Neural cell (in vitro differentiated cells): ENCODE data around the gene SASH3. TPM values are rescaled to one million over a fixed set of nuclear protein-coding genes. Genes with fewer than 3 reads are reported as not detected.

Source experiments
- H2AFZ ChIP-seq: fragments of 200-600, 300-800 bp; sonication (generic), shearing (Covaris generic); 2 replicates; pipeline ENCODE4 v1.6.0; 2014; ENCODE audit warnings: low read depth, mild to moderate bottlenecking, antibody characterized with exemption, low read length, moderate library complexity
- H3F3A ChIP-seq: fragments of 200-600 bp; shearing (Covaris generic); 2 replicates; pipeline ENCODE4 v1.6.1; 2016; ENCODE audit warnings: mild to moderate bottlenecking, moderate library complexity, mixed read lengths, antibody characterized with exemption, low read length; ENCODE audit not compliant: insufficient read depth, poor library complexity, severe bottlenecking
- H3K27ac ChIP-seq: fragments of 200-600, 300-800 bp; sonication (generic), shearing (Covaris generic); 2 replicates; pipeline ENCODE4 v1.5.1; 2014; ENCODE audit warnings: mild to moderate bottlenecking, low read length, moderate library complexity
- H3K27me3 ChIP-seq: fragments of 300-800, 200-600 bp; sonication (generic), shearing (Covaris generic); 2 replicates; pipeline ENCODE4 v1.6.0; 2014; ENCODE audit warnings: mild to moderate bottlenecking, low read depth, low read length, moderate library complexity; ENCODE audit not compliant: insufficient read depth
- H3K36me3 ChIP-seq: fragments of 300-800, 200-600 bp; sonication (generic), shearing (Covaris generic); 2 replicates; pipeline ENCODE4 v1.5.1; 2014; ENCODE audit warnings: mild to moderate bottlenecking, antibody characterized with exemption, low read length, moderate library complexity; ENCODE audit not compliant: insufficient read depth
- H3K4me2 ChIP-seq: fragments of 300-800, 200-600 bp; sonication (generic), shearing (Covaris generic); 2 replicates; pipeline ENCODE4 v1.6.0; 2014; ENCODE audit warnings: mild to moderate bottlenecking, low read length
- H3K4me3 ChIP-seq: fragments of 300-800, 200-600 bp; sonication (generic), shearing (Covaris generic); 2 replicates; pipeline ENCODE4 v1.5.1; 2014; ENCODE audit warnings: mild to moderate bottlenecking, low read length, moderate library complexity
- H3K79me2 ChIP-seq: fragments of 200-600 bp; shearing (Covaris generic); replicated peaks from 2 replicates; pipeline ENCODE4 v1.6.0; 2014; ENCODE audit warnings: mild to moderate bottlenecking, low read length, moderate library complexity; ENCODE audit not compliant: insufficient read depth
- H3K9ac ChIP-seq: fragments of 300-800, 200-600 bp; sonication (generic), shearing (Covaris generic); 2 replicates; pipeline ENCODE4 v1.6.1; 2016; ENCODE audit warnings: mild to moderate bottlenecking, low read length, mixed read lengths
- H3K9me2 ChIP-seq: fragments of 200-600 bp; shearing (Covaris generic); 2 replicates; pipeline ENCODE4 v1.6.1; 2016; ENCODE audit warnings: mild to moderate bottlenecking, low read length, mixed read lengths; ENCODE audit not compliant: insufficient read depth
- H3K9me3 ChIP-seq: fragments of 200-600, 300-800 bp; sonication (generic), shearing (Covaris generic); 2 replicates; pipeline ENCODE4 v1.6.1; 2016; ENCODE audit warnings: mild to moderate bottlenecking, mixed run types, low read length, moderate library complexity, mixed read lengths
- H4K20me1 ChIP-seq: fragments of 200-600 bp; shearing (Covaris generic); 2 replicates; pipeline ENCODE4 v1.6.1; 2016; ENCODE audit warnings: mild to moderate bottlenecking, mixed run types; ENCODE audit not compliant: insufficient read depth
- EP300 ChIP-seq: fragments of 450-650 bp; conservative IDR thresholded peaks from 2 replicates; pipeline ENCODE4 v1.6.1; 2014; ENCODE audit warnings: antibody characterized with exemption, mild to moderate bottlenecking, moderate library complexity; ENCODE audit not compliant: poor library complexity, severe bottlenecking
- EZH2 ChIP-seq: fragments of 200-600, 300-800 bp; shearing (Covaris generic), sonication (generic); IDR thresholded peaks from 2 replicates; pipeline ENCODE4 v1.6.1; 2014; ENCODE audit warnings: antibody characterized with exemption, low read length, borderline replicate concordance, mild to moderate bottlenecking; ENCODE audit not compliant: insufficient read depth, poor library complexity, severe bottlenecking
- MXI1 ChIP-seq: fragments of 450-650 bp; conservative IDR thresholded peaks from 2 replicates; pipeline ENCODE4 v1.6.1; 2014; ENCODE audit warnings: antibody characterized with exemption, mild to moderate bottlenecking; ENCODE audit not compliant: poor library complexity, severe bottlenecking
- POLR2AphosphoS5 ChIP-seq: IDR thresholded peaks from 2 replicates; pipeline ENCODE4 v1.6.1; 2012
- RAD21 ChIP-seq: fragments of 450-650 bp; conservative IDR thresholded peaks from 2 replicates; pipeline ENCODE4 v1.6.1; 2014; ENCODE audit warnings: antibody characterized with exemption, mild to moderate bottlenecking, moderate library complexity
- REST ChIP-seq: IDR thresholded peaks from 2 replicates; pipeline ENCODE4 v1.6.1; 2012; ENCODE audit warnings: borderline replicate concordance
- SMC3 ChIP-seq: fragments of 450-650 bp; conservative IDR thresholded peaks from 2 replicates; pipeline ENCODE4 v1.6.1; 2014; ENCODE audit warnings: antibody characterized with exemption, mild to moderate bottlenecking, moderate library complexity; ENCODE audit not compliant: poor library complexity
- TAF1 ChIP-seq: IDR thresholded peaks from 2 replicates; pipeline ENCODE4 v1.6.1; 2012; ENCODE audit warnings: low read depth
- polyA plus RNA-seq: library from polyadenylated mRNA; depleted of rRNA; stranded (reverse); fragments of >200 nt; gene quantifications from 2 replicates; pipeline ENCODE4 v1.2.3, GENCODE V29; 2014
- TF ChIP-seq, protein P1 (sequence below): fragments of 450-650 bp; IDR thresholded peaks from 2 replicates; pipeline ENCODE4 v1.5.1; 2014; ENCODE audit warnings: antibody characterized with exemption, mild to moderate bottlenecking, moderate library complexity; ENCODE audit not compliant: poor library complexity, severe bottlenecking

Gene SASH3
- polyA plus RNA-seq, 1 donor from 2014 or later: not detected

DNA sequence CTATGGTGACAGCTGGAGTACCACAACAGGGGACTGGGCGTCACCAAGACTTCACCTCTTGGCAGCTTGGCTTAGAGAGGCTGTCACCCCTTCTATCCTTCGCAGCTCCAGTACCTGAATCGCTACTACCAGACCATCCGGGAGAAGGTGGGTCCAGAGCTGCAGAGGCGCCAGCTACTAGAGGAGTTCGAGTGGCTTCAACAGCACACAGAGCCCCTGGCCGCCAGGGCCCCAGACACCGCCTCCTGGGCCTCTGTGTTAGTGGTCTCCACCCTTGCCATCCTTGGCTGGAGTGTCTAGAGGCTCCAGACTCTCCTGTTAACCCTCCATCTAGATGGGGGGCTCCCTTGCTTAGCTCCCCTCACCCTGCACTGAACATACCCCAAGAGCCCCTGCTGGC lies 11.6 kb upstream of the SASH3 start:
- H3K27me3 ChIP-seq: no peaks in the 10 kb centered on the region

GRCh38 chrX:129768586-129769466 lies 10.9 kb upstream of the SASH3 start:
- Histone ChIP-seq H3K9me3 (no peaks in the 10 kb centered on the region), H3F3A (no peaks in the 10 kb centered on the region), H3K36me3 (no peaks in the 10 kb centered on the region), H3K9ac (no peak overlapping the region), H4K20me1 (no peaks in the 10 kb centered on the region), H3K4me3 (no peak overlapping the region), H2AFZ (no peak overlapping the region), H3K9me2 (no peaks in the 10 kb centered on the region), H3K79me2 (no peaks in the 10 kb centered on the region), H3K27me3 (no peaks in the 10 kb centered on the region), H3K4me2 (no peak overlapping the region), H3K27ac (no peak overlapping the region)
- TF ChIP-seq RAD21 (no peak), EZH2 (no peak), POLR2AphosphoS5 (no peak), REST (no peak), MXI1 (no peak), SMC3 (no peak), EP300 (no peak)

More for the DNA sequence above, 11.6 kb upstream of the SASH3 start:
- Histone ChIP-seq H3K27ac (no peak overlapping the region), H3K9ac (no peak overlapping the region), H3K36me3 (no peaks in the 10 kb centered on the region), H2AFZ (no peak overlapping the region), H3K9me3 (no peaks in the 10 kb centered on the region), H3K4me3 (no peak overlapping the region), H3K79me2 (no peaks in the 10 kb centered on the region), H3F3A (no peaks in the 10 kb centered on the region), H4K20me1 (no peaks in the 10 kb centered on the region), H3K4me2 (no peak overlapping the region), H3K9me2 (no peaks in the 10 kb centered on the region)
- TF ChIP-seq POLR2AphosphoS5 (no peak), SMC3 (no peak), REST (no peak), TAF1 (no peak), EP300 (no peak), EZH2 (no peak), RAD21 (no peak)
- TF ChIP-seq, protein P1, sequence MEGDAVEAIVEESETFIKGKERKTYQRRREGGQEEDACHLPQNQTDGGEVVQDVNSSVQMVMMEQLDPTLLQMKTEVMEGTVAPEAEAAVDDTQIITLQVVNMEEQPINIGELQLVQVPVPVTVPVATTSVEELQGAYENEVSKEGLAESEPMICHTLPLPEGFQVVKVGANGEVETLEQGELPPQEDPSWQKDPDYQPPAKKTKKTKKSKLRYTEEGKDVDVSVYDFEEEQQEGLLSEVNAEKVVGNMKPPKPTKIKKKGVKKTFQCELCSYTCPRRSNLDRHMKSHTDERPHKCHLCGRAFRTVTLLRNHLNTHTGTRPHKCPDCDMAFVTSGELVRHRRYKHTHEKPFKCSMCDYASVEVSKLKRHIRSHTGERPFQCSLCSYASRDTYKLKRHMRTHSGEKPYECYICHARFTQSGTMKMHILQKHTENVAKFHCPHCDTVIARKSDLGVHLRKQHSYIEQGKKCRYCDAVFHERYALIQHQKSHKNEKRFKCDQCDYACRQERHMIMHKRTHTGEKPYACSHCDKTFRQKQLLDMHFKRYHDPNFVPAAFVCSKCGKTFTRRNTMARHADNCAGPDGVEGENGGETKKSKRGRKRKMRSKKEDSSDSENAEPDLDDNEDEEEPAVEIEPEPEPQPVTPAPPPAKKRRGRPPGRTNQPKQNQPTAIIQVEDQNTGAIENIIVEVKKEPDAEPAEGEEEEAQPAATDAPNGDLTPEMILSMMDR: no peak
